Trophoblast cell (in vitro differentiated cells and primary cell): ENCODE results near the gene KCNJ11.

Experiments used
- DNase-seq, 2 donors: peaks; one replicate each; pipeline ENCODE4 v3.0.0-alpha.2; 2016
- H2AFZ ChIP-seq: 2 replicates; pipeline ENCODE4 v1.6.1; 2013; ENCODE audit warnings: low read length, moderate library complexity, mild to moderate bottlenecking; ENCODE audit not compliant: insufficient read depth, poor library complexity
- H2AK5ac ChIP-seq: 2 replicates; pipeline ENCODE4 v1.6.1; 2013; ENCODE audit warnings: mild to moderate bottlenecking, low read length
- H2BK120ac ChIP-seq: 2 replicates; pipeline ENCODE4 v1.6.1; 2013; ENCODE audit warnings: low read length, mild to moderate bottlenecking, moderate library complexity; ENCODE audit not compliant: insufficient read depth, poor library complexity
- H2BK12ac ChIP-seq: 2 replicates; pipeline ENCODE4 v1.6.1; 2013; ENCODE audit warnings: mild to moderate bottlenecking, low read length, moderate library complexity
- H2BK5ac ChIP-seq: 2 replicates; pipeline ENCODE4 v1.6.1; 2013; ENCODE audit warnings: low read length, low read depth, moderate library complexity, mild to moderate bottlenecking; ENCODE audit not compliant: poor library complexity
- H3K14ac ChIP-seq: 2 replicates; pipeline ENCODE4 v1.6.1; 2013; ENCODE audit warnings: mild to moderate bottlenecking, low read length
- H3K18ac ChIP-seq: 2 replicates; pipeline ENCODE4 v1.6.1; 2013; ENCODE audit warnings: mild to moderate bottlenecking, low read length
- H3K23ac ChIP-seq: 2 replicates; pipeline ENCODE4 v1.6.1; 2013; ENCODE audit warnings: low read length
- H3K27ac ChIP-seq: 2 replicates; pipeline ENCODE4 v1.5.1; 2013; ENCODE audit warnings: low read depth, mild to moderate bottlenecking, inconsistent platforms, low read length, moderate library complexity
- H3K27me3 ChIP-seq: 2 replicates; pipeline ENCODE4 v1.6.1; 2013; ENCODE audit warnings: inconsistent platforms, mild to moderate bottlenecking, low read length, moderate library complexity; ENCODE audit not compliant: insufficient read depth
- H3K36me3 ChIP-seq, 2 experiments: 1 replicate in 1 of 2; 2 replicates in 1 of 2; pipeline ENCODE4 v1.6.1; 2013; ENCODE audit warnings: low read length in 2 of 2, mild to moderate bottlenecking in 2 of 2, moderate library complexity in 1 of 2; ENCODE audit not compliant: insufficient read depth in 2 of 2, control insufficient read depth in 1 of 2
- H3K4ac ChIP-seq: 2 replicates; pipeline ENCODE4 v1.6.1; 2013; ENCODE audit warnings: low read depth, mild to moderate bottlenecking, low read length, moderate library complexity
- H3K4me1 ChIP-seq, 2 experiments: 1 replicate in 1 of 2; 2 replicates in 1 of 2; pipeline ENCODE4 v1.6.1; 2013; ENCODE audit warnings: low read length in 2 of 2, mild to moderate bottlenecking in 2 of 2, moderate library complexity in 1 of 2; ENCODE audit not compliant: insufficient read depth in 2 of 2, control insufficient read depth in 1 of 2
- H3K4me2 ChIP-seq: 2 replicates; pipeline ENCODE4 v1.6.1; 2013; ENCODE audit warnings: inconsistent platforms, mild to moderate bottlenecking, low read length, moderate library complexity
- H3K4me3 ChIP-seq: 2 replicates; pipeline ENCODE4 v1.5.1; 2013; ENCODE audit warnings: mild to moderate bottlenecking, low read depth, low read length, inconsistent platforms
- H3K79me1 ChIP-seq: one replicate; pipeline ENCODE4 v1.6.1; 2013; ENCODE audit warnings: low read length
- H3K79me2 ChIP-seq: 2 replicates; pipeline ENCODE4 v1.6.1; 2013; ENCODE audit warnings: low read length, mild to moderate bottlenecking; ENCODE audit not compliant: control insufficient read depth, insufficient read depth, poor library complexity
- H3K9ac ChIP-seq: 2 replicates; pipeline ENCODE4 v1.6.1; 2013; ENCODE audit warnings: mild to moderate bottlenecking, low read length
- H3K9me3 ChIP-seq: 2 replicates; pipeline ENCODE4 v1.6.1; 2013; ENCODE audit warnings: low read depth, mild to moderate bottlenecking, control low read depth, inconsistent platforms, low read length; ENCODE audit not compliant: insufficient read depth
- H4K12ac ChIP-seq: 2 replicates; pipeline ENCODE4 v1.6.1; 2013; ENCODE audit warnings: low read depth, mild to moderate bottlenecking, low read length, moderate library complexity
- H4K8ac ChIP-seq: 2 replicates; pipeline ENCODE4 v1.6.1; 2013; ENCODE audit warnings: low read depth, mild to moderate bottlenecking, low read length, moderate library complexity
- H4K91ac ChIP-seq: one replicate; pipeline ENCODE4 v1.6.1; 2013; ENCODE audit warnings: low read depth, mild to moderate bottlenecking, low read length, moderate library complexity
- WGBS: extraction: QIAGEN DNeasy Blood & Tissue Kit; methylation state at CpG from one replicate; pipeline ENCODE4 v1.1.7; 2013; ENCODE audit warnings: missing lambda C conversion rate; ENCODE audit not compliant: insufficient read length, insufficient coverage; ENCODE audit errors: extremely low coverage; 5-methylcytosine and 5-hydroxymethylcytosine counted together

Gene KCNJ11

DNA sequence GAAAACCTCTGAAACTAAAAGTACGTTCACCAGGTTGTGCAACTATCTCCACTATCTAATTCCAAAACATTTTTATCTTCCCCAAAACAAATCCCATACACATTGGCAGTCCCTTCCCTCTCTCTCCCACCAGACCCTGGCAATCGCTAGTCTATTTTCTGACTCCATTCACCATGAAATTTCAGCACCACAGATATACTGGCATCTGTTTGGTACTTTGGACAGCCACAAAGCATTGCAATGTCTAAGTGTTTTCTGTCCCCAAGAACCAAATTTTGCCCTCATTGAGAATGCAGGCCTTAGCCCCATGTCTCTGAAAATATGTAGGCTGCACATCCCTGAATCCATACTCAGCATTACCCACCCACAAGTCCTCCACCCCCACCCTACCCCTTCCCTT, 28.0 kb upstream of the KCNJ11 start:
- no peak for DNase-seq
- WGBS: no CpG with 5 or more reads among the region's 2 CpGs
- no peaks in the 10 kb centered on the region for H3K36me3 ChIP-seq
- no peak overlapping the region for H3K4me2 ChIP-seq
- H3K4me3 ChIP-seq: no peak overlapping the region
- H3K9me3 ChIP-seq: no peaks in the 10 kb centered on the region
- no peak overlapping the region for H3K4ac ChIP-seq
- H3K18ac ChIP-seq: no peak overlapping the region
- no peak overlapping the region for H2AFZ ChIP-seq
- no peak overlapping the region for H4K8ac ChIP-seq
- H3K27me3 ChIP-seq: no peaks in the 10 kb centered on the region
- no peak overlapping the region for H2BK12ac ChIP-seq
- no peaks in the 10 kb centered on the region for H3K79me1 ChIP-seq
- H3K79me2 ChIP-seq: no peaks in the 10 kb centered on the region
- no peak overlapping the region for H4K12ac ChIP-seq
- H2AK5ac ChIP-seq: no peak overlapping the region
- no peak overlapping the region for H3K23ac ChIP-seq
- H3K4me1 ChIP-seq: no peaks in the 10 kb centered on the region
- H3K9ac ChIP-seq: no peak overlapping the region
- no peak overlapping the region for H2BK120ac ChIP-seq
- H2BK5ac ChIP-seq: no peak overlapping the region
- no peak overlapping the region for H4K91ac ChIP-seq
- no peak overlapping the region for H3K14ac ChIP-seq
- H3K27ac ChIP-seq: no peak overlapping the region

DNA sequence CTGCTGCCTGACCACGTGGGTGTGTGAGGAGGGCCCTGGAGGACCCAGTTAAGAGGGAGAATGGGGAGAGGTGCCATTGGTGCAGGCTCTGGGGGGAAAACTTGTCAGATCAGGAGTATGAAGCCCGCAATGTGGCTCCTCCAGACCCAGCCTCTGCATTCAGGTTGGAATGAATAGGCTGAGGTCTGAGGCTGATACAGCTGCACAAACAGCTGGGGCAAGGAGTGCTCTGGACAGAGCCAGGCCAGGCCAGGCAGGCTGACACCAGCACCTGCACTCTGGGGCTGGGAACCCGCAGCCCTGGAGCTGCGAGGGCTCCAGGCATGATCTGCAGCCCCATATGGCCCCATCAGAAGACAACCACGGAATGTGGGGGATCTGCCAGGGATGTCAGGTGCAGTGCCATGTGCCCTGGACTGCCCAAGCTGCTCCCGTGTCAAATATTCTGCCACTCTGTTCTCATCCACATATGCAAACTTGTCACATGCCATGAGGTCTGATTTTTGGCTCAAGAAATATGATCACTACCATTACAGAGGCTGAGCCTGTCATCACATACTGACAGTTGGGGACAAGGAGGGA, 27.2 kb upstream of the KCNJ11 start:
- no peak overlapping the region for H4K91ac ChIP-seq
- no peak overlapping the region for H3K14ac ChIP-seq
- no peak overlapping the region for H2BK5ac ChIP-seq
- no peak overlapping the region for H4K8ac ChIP-seq
- no peaks in the 10 kb centered on the region for H3K36me3 ChIP-seq
- no peak overlapping the region for H3K4ac ChIP-seq
- H2AFZ ChIP-seq: no peak overlapping the region
- no peak overlapping the region for H2BK12ac ChIP-seq
- H3K4me1 ChIP-seq: no peaks in the 10 kb centered on the region
- no peak overlapping the region for H3K4me3 ChIP-seq
- no peak overlapping the region for H3K23ac ChIP-seq
- no peaks in the 10 kb centered on the region for H3K9me3 ChIP-seq
- H3K18ac ChIP-seq: no peak overlapping the region
- no peak overlapping the region for H2AK5ac ChIP-seq
- H2BK120ac ChIP-seq: no peak overlapping the region
- no peak overlapping the region for H3K4me2 ChIP-seq
- DNase-seq: no peak
- H3K79me1 ChIP-seq: no peaks in the 10 kb centered on the region
- H3K27ac ChIP-seq: no peak overlapping the region
- no peak overlapping the region for H4K12ac ChIP-seq
- no peak overlapping the region for H3K9ac ChIP-seq
- no peaks in the 10 kb centered on the region for H3K79me2 ChIP-seq
- H3K27me3 ChIP-seq: no peaks in the 10 kb centered on the region
- no CpG with 5 or more reads among the region's 6 CpGs for WGBS

DNA sequence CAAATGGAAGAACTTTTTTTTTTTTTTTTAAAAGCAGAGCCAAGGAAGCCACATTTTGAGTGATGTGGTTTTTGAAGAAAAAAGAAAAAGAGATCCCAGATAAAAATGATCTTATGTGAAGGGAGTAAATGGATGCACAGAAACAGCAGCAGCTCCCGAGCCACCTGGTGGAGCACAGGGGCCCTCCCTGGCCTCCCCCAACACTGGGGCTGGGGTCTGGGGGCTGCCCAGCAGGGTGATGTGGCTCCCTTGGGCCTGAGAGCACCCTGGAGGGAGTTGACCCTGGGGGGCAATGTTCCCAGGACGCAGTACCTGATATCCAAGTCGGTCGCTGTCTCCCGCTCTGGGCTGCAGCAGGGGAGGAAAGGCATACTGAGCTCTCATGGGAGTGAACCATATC, 26.5 kb upstream of the KCNJ11 start:
- Histone ChIP-seq H2BK12ac (no peak overlapping the region), H2AK5ac (no peak overlapping the region), H2BK5ac (no peak overlapping the region), H3K27me3 (no peaks in the 10 kb centered on the region), H2BK120ac (no peak overlapping the region), H4K8ac (no peak overlapping the region), H2AFZ (no peak overlapping the region), H3K27ac (no peak overlapping the region), H3K14ac (no peak overlapping the region), H3K4ac (no peak overlapping the region), H3K4me1 (no peaks in the 10 kb centered on the region), H3K9ac (no peak overlapping the region), H3K4me2 (no peak overlapping the region), H4K12ac (no peak overlapping the region), H3K9me3 (no peaks in the 10 kb centered on the region), H3K23ac (no peak overlapping the region), H3K4me3 (no peak overlapping the region), H3K79me1 (no peaks in the 10 kb centered on the region), H4K91ac (no peak overlapping the region), H3K79me2 (no peaks in the 10 kb centered on the region), H3K36me3 (no peaks in the 10 kb centered on the region), H3K18ac (no peak overlapping the region)
- WGBS: no CpG with 5 or more reads among the region's 5 CpGs
- no peak for DNase-seq

DNA sequence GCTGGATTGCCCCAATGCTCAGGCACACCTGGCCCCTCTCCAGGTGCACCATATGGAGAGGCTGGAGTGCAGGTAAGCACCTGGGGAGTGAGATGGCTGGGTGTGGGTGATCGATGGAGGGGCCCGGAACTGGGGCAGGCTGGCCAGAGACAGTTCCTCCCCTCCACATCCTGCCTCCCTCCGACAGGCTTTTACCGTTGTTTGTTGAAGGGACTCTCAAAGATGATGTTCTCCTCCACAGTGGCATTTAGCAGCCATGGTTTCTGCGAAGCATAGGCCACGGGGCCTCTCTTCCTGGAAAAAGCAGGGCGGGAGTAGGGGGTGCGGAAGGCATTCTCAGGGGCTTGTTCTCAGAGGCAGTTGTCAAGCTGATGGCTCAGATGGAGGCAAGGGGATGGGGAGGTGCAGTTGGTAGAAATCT, 25.9 kb upstream of the KCNJ11 start:
- H3K14ac ChIP-seq: no peak overlapping the region
- H3K4me2 ChIP-seq: no peak overlapping the region
- no peak overlapping the region for H3K4ac ChIP-seq
- no peak overlapping the region for H2BK120ac ChIP-seq
- no peak overlapping the region for H3K9ac ChIP-seq
- H3K18ac ChIP-seq: no peak overlapping the region
- no peaks in the 10 kb centered on the region for H3K36me3 ChIP-seq
- no peak for DNase-seq
- H2AK5ac ChIP-seq: no peak overlapping the region
- H3K79me1 ChIP-seq: no peaks in the 10 kb centered on the region
- no peak overlapping the region for H3K23ac ChIP-seq
- H4K12ac ChIP-seq: no peak overlapping the region
- no peaks in the 10 kb centered on the region for H3K27me3 ChIP-seq
- H3K9me3 ChIP-seq: no peaks in the 10 kb centered on the region
- no CpG with 5 or more reads among the region's 8 CpGs for WGBS
- no peak overlapping the region for H3K27ac ChIP-seq
- no peak overlapping the region for H4K8ac ChIP-seq
- no peak overlapping the region for H2AFZ ChIP-seq
- H4K91ac ChIP-seq: no peak overlapping the region
- H3K4me3 ChIP-seq: no peak overlapping the region
- no peaks in the 10 kb centered on the region for H3K79me2 ChIP-seq
- H2BK5ac ChIP-seq: no peak overlapping the region
- no peak overlapping the region for H2BK12ac ChIP-seq
- H3K4me1 ChIP-seq: no peaks in the 10 kb centered on the region
